A673 (cell line): Measurements from ENCODE around the gene PRR7. TPM values are rescaled to one million over a fixed set of nuclear protein-coding genes. Genes with fewer than 3 reads are reported as not detected.

Experiments
- BruUV-seq: library from RNA; stranded (reverse); fragments of 400-500 nt; replicated peaks from 2 replicates; lab custom pipeline; 2021; lab: Mats Ljungman, UMichigan
- CTCF ChIA-PET: fragments of 300-600 bp; sonication (Branson Sonifier 250); formaldehyde crosslinking; loops from one replicate; lab custom pipeline; 2022; ENCODE audit warnings: antibody characterized with exemption; lab: Charles Lee
- POLR2A ChIA-PET: fragments of 300-600 bp; sonication (Branson Sonifier 250); formaldehyde crosslinking; loops from one replicate; lab custom pipeline; 2022; ENCODE audit warnings: antibody characterized with exemption; ENCODE audit not compliant: low non-redundant PET; lab: Charles Lee
- DNase-seq: peaks from one replicate; pipeline ENCODE4 v3.0.0-alpha.2; 2015; ENCODE audit warnings: low spot score
- H3K27ac ChIP-seq: fragments of 200-600 bp; sonication (generic); 2 replicates; pipeline ENCODE4 v1.5.1; 2016; ENCODE audit warnings: mixed run types, low read depth, mild to moderate bottlenecking, mixed read lengths, antibody characterized with exemption, low read length; ENCODE audit not compliant: poor library complexity, severe bottlenecking
- H3K27me3 ChIP-seq: fragments of 200-600 bp; sonication (generic); replicated peaks from 2 replicates; pipeline ENCODE4 v1.6.1; 2017; ENCODE audit warnings: mixed run types, low read depth, mild to moderate bottlenecking, mixed read lengths, antibody characterized with exemption, low read length; ENCODE audit not compliant: insufficient read depth, poor library complexity
- H3K36me3 ChIP-seq: fragments of 200-600 bp; sonication (generic); 2 replicates; pipeline ENCODE4 v1.6.1; 2016; ENCODE audit warnings: mixed run types, mild to moderate bottlenecking, mixed read lengths, antibody characterized with exemption, low read length; ENCODE audit not compliant: insufficient read depth, poor library complexity, severe bottlenecking
- H3K4me1 ChIP-seq: fragments of 200-600 bp; sonication (generic); 2 replicates; pipeline ENCODE4 v1.6.1; 2017; ENCODE audit warnings: mixed run types, mild to moderate bottlenecking, mixed read lengths, antibody characterized with exemption, low read length; ENCODE audit not compliant: insufficient read depth, poor library complexity, severe bottlenecking
- H3K4me3 ChIP-seq: fragments of 200-600 bp; sonication (generic); 2 replicates; pipeline ENCODE4 v1.5.1; 2016; ENCODE audit warnings: low read depth, mixed run types, mild to moderate bottlenecking, mixed read lengths, low read length; ENCODE audit not compliant: poor library complexity, severe bottlenecking
- H3K9me3 ChIP-seq: fragments of 200-600 bp; sonication (generic); 2 replicates; pipeline ENCODE4 v1.6.1; 2016; ENCODE audit warnings: mixed run types, low read depth, mild to moderate bottlenecking, mixed read lengths, antibody characterized with exemption, low read length; ENCODE audit not compliant: poor library complexity, severe bottlenecking
- EZH2 ChIP-seq: fragments of 200-600 bp; sonication (generic); IDR thresholded peaks from 2 replicates; pipeline ENCODE4 v1.6.1; 2017; ENCODE audit warnings: borderline replicate concordance, low read depth, mild to moderate bottlenecking, mixed read lengths, antibody characterized with exemption, low read length; ENCODE audit not compliant: poor library complexity, severe bottlenecking
- intact Hi-C: fragments of 100-400 bp; cut with micrococcal nuclease; formaldehyde crosslinking; loops from one replicate; pipeline ENCODE4 v1.10.0; 2022; ENCODE audit not compliant: unreplicated experiment
- total RNA-seq: library from RNA; stranded (reverse); gene quantifications from 2 replicates; pipeline ENCODE4 v1.2.3, GENCODE V29; 2021
- TF ChIP-seq, protein P1 (sequence below): fragments of 300-800, 200-600 bp; sonication (generic); conservative IDR thresholded peaks from 2 replicates; pipeline ENCODE4 v1.5.1; 2017; ENCODE audit warnings: low read depth, mild to moderate bottlenecking, antibody characterized with exemption, low read length, moderate library complexity, mixed read lengths

PRR7 gene
- total RNA-seq, 1 experiment from 2014 or later, result 3.0 TPM

DNA sequence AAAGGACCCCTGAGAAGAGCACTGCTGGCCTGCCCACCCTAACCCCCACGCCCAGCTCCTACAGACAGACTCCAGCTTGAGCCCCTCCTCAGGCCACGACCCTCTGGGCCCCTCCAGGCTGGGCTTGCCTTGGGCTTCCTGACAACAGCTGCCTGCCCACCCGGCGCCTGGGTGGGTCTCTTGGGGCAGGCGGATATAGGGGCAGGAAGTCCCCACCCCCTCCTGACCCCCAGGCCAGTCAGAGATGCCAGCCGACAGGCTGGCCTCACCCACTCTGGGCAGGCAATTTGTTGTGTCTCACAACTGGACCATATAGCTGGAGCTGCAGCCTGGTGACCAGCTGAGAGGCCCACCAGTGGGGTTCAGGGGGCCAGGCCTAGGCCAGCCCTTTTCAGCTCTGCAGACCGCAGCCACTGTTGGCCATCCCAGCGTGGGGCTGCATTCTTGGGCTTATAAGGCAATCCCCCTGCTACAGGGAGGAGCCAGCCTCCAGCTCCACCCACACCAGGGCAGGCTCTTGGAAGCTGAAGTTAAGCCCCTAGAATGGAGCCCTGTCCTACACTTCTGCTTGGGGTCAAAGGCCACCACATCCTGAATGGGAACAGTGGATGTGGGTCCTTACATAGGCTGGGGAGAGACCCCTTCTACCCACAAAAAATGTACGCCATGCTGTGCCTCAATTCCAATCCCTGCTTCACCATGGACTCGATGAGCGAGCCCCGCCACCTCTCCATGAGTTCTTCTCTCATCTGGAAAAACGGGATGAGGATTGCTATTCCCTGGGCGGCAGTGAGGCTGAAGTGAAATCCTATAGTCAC is 48.8 kb downstream of the PRR7 start:
- CTCF ChIA-PET, result no interaction called here
- intact Hi-C loops, result loop anchor here (2.0 kb wide), 1 partner anchor 185 kb away; the partner anchor contains the start of gene MXD3
- Histone ChIP-seq H3K27me3 (no peaks in the 10 kb centered on the region), H3K4me3 (peak overlapping the region; percentile 81), H3K4me1 (peaks cover 51% of the 10 kb centered on the region), H3K36me3 (peaks cover 4% of the 10 kb centered on the region), H3K9me3 (no peaks in the 10 kb centered on the region), H3K27ac (peak overlapping the region; percentile 93)
- POLR2A ChIA-PET, result no interaction called here
- DNase-seq, result peak; percentile 73
- TSS peak; percentile 44 for BruUV-seq
- no peak for TF ChIP-seq EZH2
- TF ChIP-seq, protein P1, sequence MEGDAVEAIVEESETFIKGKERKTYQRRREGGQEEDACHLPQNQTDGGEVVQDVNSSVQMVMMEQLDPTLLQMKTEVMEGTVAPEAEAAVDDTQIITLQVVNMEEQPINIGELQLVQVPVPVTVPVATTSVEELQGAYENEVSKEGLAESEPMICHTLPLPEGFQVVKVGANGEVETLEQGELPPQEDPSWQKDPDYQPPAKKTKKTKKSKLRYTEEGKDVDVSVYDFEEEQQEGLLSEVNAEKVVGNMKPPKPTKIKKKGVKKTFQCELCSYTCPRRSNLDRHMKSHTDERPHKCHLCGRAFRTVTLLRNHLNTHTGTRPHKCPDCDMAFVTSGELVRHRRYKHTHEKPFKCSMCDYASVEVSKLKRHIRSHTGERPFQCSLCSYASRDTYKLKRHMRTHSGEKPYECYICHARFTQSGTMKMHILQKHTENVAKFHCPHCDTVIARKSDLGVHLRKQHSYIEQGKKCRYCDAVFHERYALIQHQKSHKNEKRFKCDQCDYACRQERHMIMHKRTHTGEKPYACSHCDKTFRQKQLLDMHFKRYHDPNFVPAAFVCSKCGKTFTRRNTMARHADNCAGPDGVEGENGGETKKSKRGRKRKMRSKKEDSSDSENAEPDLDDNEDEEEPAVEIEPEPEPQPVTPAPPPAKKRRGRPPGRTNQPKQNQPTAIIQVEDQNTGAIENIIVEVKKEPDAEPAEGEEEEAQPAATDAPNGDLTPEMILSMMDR, result no peak

DNA sequence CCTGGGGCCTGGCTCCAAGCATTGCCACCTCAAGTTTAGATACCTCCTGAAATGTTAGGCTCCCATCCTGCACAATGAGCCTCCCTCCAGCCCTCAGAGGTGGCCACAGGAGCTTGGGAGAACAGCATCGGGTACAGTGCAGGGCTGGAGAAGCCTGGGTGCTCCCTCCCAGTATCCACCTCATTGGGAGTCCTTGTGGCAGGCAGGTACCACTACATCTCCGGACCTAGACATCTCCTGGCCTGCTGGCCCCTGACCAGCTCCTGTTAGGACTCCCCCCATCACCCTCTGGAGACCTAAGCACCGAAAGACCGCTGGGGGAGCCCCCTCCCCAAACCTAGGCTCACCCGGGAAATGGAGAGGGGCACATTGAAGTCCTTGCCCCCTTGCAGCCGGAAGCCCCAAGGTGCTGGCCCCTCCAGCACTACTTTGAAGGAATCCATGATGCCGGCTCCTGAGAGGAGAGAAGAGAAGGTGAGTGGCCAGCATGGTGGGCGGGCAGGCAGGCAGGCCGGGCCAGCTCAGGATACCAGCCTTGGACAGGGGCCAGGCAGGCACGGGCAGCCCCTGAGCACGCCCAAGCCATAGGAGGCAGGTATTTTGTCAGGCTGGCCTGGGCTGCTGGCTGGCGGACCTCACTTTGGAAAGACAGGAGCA is 49.6 kb downstream of the PRR7 start:
- ChIA-PET CTCF (no interaction called here), POLR2A (no interaction called here)
- Histone ChIP-seq H3K27ac (peak overlapping the region; percentile 93), H3K4me1 (peaks cover 43% of the 10 kb centered on the region), H3K27me3 (no peaks in the 10 kb centered on the region), H3K4me3 (peak overlapping the region; percentile 81), H3K36me3 (peaks cover 4% of the 10 kb centered on the region), H3K9me3 (no peaks in the 10 kb centered on the region)
- BruUV-seq, result no TSS peak
- DNase-seq, result peak; percentile 58
- intact Hi-C loops, result loop anchor here (2.0 kb wide), 1 partner anchor 185 kb away; the partner anchor contains the start of gene MXD3
- TF ChIP-seq EZH2, result no peak
- TF ChIP-seq, protein P1, result 0 out of 2 replicates have a peak, but pooled peaks have one; percentile 26

DNA sequence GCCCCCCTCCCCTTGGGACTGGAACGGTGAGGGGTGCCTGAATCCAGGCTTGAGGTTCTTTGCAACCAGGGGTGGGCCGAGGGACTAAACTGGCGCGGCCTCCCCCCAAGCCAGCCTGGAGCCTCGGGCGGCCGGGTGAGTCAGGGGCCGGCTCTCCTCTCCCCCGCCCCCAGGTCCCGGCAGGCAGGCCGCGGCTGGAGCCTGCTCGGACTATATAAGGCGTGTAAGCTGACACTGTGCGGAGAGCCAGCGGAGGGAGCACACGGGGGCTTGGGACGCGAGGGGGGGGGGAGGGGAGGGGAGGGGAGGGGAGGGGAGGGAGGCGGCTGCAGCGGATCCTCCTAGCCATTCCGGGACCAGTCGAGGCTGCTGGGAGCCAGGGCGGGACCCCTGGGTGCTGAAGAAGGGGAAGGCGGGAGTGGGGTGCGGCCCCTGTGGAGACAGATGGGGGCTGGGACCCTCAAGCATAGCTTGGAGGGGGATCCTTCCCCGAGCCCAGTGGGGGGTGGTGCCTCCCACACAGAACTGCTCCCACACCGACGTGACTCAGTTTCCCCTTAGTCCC is 50.2 kb downstream of the PRR7 start:
- no peaks in the 10 kb centered on the region for H3K27me3 ChIP-seq
- peaks cover 42% of the 10 kb centered on the region for H3K4me1 ChIP-seq
- H3K36me3 ChIP-seq, result peaks cover 4% of the 10 kb centered on the region
- peak overlapping the region; percentile 93 for H3K27ac ChIP-seq
- H3K9me3 ChIP-seq, result no peaks in the 10 kb centered on the region
- peak; percentile 66 for DNase-seq
- no TSS peak for BruUV-seq
- intact Hi-C loops, result loop anchor here (2.0 kb wide), 1 partner anchor 186 kb away; the partner anchor contains the start of gene MXD3
- CTCF ChIA-PET, result interaction anchor here (0.6 kb wide), 2 partner anchors 20 to 547 kb away, joined by 3 read pairs; partner anchors contain the start of gene DDX41
- H3K4me3 ChIP-seq, result peak overlapping the region; percentile 81
- POLR2A ChIA-PET, result interaction anchor here (0.7 kb wide), 1 partner anchor 50 kb away, joined by 11 read pairs; no protein-coding TSS in a partner anchor
- no peak for TF ChIP-seq EZH2
- TF ChIP-seq, protein P1, result no peak
